Cardiac muscle cell (in vitro differentiated cells and primary cell): ENCODE results near the gene CNNM1. TPM values are rescaled to one million over a fixed set of nuclear protein-coding genes. Genes with fewer than 3 reads are reported as not detected.

Experiments used
- DNase-seq, 2 donors: peaks; one replicate each; pipeline versions ENCODE4 v3.0.0 to v3.0.0-alpha.2; 2010 to 2017; ENCODE audit warnings: low read depth in 1 of 2, low spot score in 1 of 2
- H3K27ac ChIP-seq: fragments of 200-600 bp; sonication (generic); 2 replicates; pipeline ENCODE4 v1.5.1; 2016
- H3K27me3 ChIP-seq: fragments of 200-600 bp; sonication (generic); 2 replicates; pipeline ENCODE4 v1.6.0; 2016; ENCODE audit warnings: control low read depth
- H3K36me3 ChIP-seq: fragments of 200-600 bp; sonication (generic); 2 replicates; pipeline ENCODE4 v1.5.1; 2016; ENCODE audit warnings: control low read depth
- H3K4me1 ChIP-seq: fragments of 200-600 bp; sonication (generic); 2 replicates; pipeline ENCODE4 v1.8.1; 2017; ENCODE audit warnings: low read depth, mild to moderate bottlenecking, mixed run types
- H3K4me3 ChIP-seq: fragments of 200-600 bp; sonication (generic); 2 replicates; pipeline ENCODE4 v1.5.1; 2016; ENCODE audit warnings: mild to moderate bottlenecking
- H3K9me3 ChIP-seq: fragments of 200-600 bp; sonication (generic); 2 replicates; pipeline ENCODE4 v1.5.1; 2017; ENCODE audit warnings: low read depth, mild to moderate bottlenecking, control low read depth
- polyA plus RNA-seq: library from polyadenylated mRNA; unstranded; fragments of >200 nt; fragmentation: Nextera tagmentation; extraction: Ambion mirVana; gene quantifications from 2 replicates; pipeline ENCODE4 v1.2.1, GENCODE V29; 2016
- total RNA-seq: library from RNA; depleted of rRNA; stranded (reverse); fragments of >200 nt; gene quantifications from 2 replicates; pipeline ENCODE4 v1.2.3, GENCODE V29; 2016
- TF ChIP-seq, protein P1 (sequence below): IDR thresholded peaks from 2 replicates; pipeline ENCODE4 v1.5.1; 2012; ENCODE audit warnings: low read depth, mild to moderate bottlenecking, low read length

CNNM1 gene
- total and polyA plus RNA-seq, 2 experiments from 2014 or later, result 1.7 to 2.8 TPM

DNA sequence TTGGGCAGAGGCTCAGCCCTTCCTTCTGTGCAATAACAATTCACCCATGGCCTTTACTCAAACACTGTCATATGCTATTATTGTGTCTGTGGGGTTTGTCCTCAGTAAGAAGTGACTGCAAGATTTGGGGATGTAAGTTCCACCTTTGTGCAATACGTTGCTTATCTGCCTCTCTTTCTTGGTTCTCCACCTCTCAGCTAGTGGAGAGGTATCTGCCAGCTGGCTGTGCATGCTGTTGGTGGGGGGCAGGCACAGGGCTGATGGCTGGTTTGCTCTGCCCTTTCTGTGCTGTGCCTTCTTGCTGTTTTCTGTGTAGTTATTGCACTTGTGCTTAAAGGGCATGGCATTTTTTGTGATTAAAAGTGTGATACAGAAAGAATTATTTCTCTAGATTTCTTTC, 36.2 kb downstream of the CNNM1 start:
- Histone ChIP-seq H3K27ac (no peak overlapping the region), H3K9me3 (no peaks in the 10 kb centered on the region), H3K27me3 (no peaks in the 10 kb centered on the region), H3K4me3 (no peak overlapping the region), H3K36me3 (no peaks in the 10 kb centered on the region), H3K4me1 (no peaks in the 10 kb centered on the region)
- DNase-seq, result no peak
- TF ChIP-seq, protein P1, sequence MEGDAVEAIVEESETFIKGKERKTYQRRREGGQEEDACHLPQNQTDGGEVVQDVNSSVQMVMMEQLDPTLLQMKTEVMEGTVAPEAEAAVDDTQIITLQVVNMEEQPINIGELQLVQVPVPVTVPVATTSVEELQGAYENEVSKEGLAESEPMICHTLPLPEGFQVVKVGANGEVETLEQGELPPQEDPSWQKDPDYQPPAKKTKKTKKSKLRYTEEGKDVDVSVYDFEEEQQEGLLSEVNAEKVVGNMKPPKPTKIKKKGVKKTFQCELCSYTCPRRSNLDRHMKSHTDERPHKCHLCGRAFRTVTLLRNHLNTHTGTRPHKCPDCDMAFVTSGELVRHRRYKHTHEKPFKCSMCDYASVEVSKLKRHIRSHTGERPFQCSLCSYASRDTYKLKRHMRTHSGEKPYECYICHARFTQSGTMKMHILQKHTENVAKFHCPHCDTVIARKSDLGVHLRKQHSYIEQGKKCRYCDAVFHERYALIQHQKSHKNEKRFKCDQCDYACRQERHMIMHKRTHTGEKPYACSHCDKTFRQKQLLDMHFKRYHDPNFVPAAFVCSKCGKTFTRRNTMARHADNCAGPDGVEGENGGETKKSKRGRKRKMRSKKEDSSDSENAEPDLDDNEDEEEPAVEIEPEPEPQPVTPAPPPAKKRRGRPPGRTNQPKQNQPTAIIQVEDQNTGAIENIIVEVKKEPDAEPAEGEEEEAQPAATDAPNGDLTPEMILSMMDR, result no peak

DNA sequence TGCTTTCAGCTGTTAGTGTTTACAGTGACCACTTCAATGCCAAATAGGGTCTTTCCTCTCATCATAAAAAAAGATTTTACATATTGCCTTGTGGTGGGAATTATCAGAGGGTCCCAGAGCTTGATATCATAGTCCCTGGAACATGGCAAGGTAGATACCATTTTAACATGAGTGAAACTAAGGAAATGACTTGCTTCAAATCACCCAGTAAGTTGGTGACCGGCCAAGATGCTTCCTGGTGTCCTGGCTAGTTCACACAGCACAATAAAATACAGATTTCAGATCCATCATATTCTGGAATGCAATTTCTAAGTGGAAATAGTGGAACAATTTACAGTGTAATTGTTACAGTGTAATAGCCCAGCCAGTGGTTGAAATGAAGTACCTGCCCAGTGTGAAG, 36.6 kb downstream of the CNNM1 start:
- Histone ChIP-seq H3K27ac (no peak overlapping the region), H3K4me3 (no peak overlapping the region), H3K9me3 (no peaks in the 10 kb centered on the region), H3K36me3 (no peaks in the 10 kb centered on the region), H3K27me3 (no peaks in the 10 kb centered on the region), H3K4me1 (no peaks in the 10 kb centered on the region)
- TF ChIP-seq, protein P1, result no peak
- DNase-seq, result no peak

DNA sequence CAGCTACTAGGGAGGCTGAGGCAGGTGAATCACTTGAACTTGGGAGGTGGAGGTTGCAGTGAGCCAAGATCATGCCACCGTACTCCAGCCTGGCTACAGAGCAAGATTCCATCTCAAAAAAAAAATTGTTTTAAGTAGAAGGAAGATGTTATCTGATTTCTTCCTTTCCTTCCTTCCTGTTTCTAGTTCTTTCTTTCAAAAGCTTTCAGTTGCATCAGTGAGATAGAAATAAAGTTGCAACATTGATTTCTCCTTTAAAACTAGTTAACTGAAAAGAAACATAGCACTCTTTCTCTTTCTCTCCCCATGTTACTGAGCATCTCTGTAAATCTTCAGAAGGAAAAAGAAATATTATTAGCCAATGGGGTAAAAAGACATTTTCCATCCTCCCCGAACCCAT, 37.5 kb downstream of the CNNM1 start:
- Histone ChIP-seq H3K4me1 (no peaks in the 10 kb centered on the region), H3K4me3 (no peak overlapping the region), H3K36me3 (no peaks in the 10 kb centered on the region), H3K27me3 (no peaks in the 10 kb centered on the region), H3K9me3 (no peaks in the 10 kb centered on the region), H3K27ac (no peak overlapping the region)
- DNase-seq, result no peak
- TF ChIP-seq, protein P1, result no peak

DNA sequence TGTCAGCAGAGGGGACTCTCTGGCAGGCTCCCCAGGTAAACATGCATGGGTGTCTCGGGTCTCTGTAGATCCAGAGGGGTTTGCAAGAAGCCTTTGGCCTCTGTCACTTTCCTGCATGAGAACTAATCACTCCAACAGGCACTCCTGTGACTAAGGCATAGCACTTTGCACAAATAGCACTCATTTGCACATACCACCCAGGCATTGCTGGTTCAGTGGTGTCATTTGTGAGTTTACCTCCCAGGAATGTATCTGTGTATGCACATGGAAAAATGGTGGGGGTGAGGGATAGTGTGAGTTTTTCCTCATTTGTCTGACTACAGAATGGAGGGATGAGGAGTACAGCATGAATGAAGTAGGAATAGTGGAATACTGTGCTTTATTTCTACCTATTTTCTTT, 39.5 kb downstream of the CNNM1 start:
- Histone ChIP-seq H3K36me3 (no peaks in the 10 kb centered on the region), H3K9me3 (no peaks in the 10 kb centered on the region), H3K27ac (no peak overlapping the region), H3K4me3 (no peak overlapping the region), H3K4me1 (peaks cover 12% of the 10 kb centered on the region), H3K27me3 (no peaks in the 10 kb centered on the region)
- DNase-seq, result no peak
- TF ChIP-seq, protein P1, result no peak

DNA sequence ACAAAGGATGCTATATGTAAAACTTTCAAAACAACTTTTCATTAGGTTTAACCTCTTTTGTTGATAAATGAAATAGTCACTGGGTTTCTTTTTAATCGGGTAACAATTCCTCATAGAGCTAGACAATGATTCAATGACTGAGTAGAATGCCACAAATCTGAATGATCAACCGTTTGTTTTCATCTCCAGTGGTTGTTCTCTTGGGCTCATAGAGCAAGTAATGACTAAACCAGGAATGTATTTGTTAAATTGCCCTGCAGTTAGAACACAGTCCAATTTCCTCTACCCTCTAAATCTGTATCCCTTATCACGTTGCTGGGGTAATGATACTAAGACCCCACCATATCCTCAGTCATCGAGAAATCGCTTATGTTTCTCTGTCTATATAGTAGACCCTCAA, 40.0 kb downstream of the CNNM1 start:
- Histone ChIP-seq H3K4me3 (no peak overlapping the region), H3K27ac (no peak overlapping the region), H3K9me3 (no peaks in the 10 kb centered on the region), H3K27me3 (no peaks in the 10 kb centered on the region), H3K36me3 (no peaks in the 10 kb centered on the region), H3K4me1 (peaks cover 12% of the 10 kb centered on the region)
- DNase-seq, result no peak
- TF ChIP-seq, protein P1, result no peak

DNA sequence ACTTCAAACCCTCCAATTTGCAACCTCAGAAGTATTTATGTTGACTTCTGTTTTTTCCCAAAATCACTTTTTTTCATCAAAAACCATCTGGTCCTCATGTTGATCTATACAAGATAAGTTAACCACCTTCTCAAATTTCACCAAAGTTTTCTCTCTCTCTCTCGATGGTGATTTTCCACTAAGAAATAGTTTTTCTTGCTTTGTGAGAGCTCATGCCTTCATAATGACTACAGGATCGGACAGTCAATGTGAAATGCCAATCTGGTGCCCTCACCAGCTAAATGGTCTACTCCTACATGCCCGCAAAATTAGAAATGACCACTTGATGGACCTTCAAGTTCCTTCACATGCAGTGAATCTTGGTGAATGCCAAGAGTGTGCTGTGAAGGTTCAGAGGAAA, 40.4 kb downstream of the CNNM1 start:
- Histone ChIP-seq H3K4me1 (peaks cover 12% of the 10 kb centered on the region), H3K9me3 (no peaks in the 10 kb centered on the region), H3K27ac (no peak overlapping the region), H3K4me3 (no peak overlapping the region), H3K36me3 (no peaks in the 10 kb centered on the region), H3K27me3 (no peaks in the 10 kb centered on the region)
- no peak for DNase-seq
- TF ChIP-seq, protein P1, result no peak
